WI38 (cell line): ENCODE data around the gene MRPS9.

Experiments
- H3K4me3 ChIP-seq: 2 replicates; pipeline ENCODE4 v1.5.1; 2011; ENCODE audit warnings: low read depth, mild to moderate bottlenecking, control low read depth, low read length
- TF ChIP-seq, protein P1 (sequence below): IDR thresholded peaks from 2 replicates; pipeline ENCODE4 v1.5.1; 2012; ENCODE audit warnings: low read depth, mild to moderate bottlenecking, control low read depth, low read length

The MRPS9 gene

DNA sequence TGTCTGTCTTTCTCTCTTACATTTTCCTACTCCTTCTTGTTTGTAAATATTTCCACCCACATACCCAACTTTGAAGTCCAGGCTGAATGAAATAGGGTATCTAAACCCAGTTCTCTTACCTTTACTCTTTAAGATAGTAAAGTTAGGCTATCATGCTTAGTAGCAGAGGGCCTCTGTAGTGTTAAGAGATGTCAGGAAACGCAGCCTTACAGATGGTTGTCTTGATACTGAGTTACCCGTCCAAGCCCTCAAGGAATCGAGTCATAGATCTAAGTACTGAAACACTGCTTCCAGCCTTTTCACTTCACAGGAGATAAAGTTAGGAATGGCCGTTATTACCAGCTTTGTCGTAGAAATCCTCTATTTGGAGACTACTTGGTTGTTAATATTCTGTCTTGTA, 24.3 kb downstream of the MRPS9 start:
- TF ChIP-seq, protein P1, sequence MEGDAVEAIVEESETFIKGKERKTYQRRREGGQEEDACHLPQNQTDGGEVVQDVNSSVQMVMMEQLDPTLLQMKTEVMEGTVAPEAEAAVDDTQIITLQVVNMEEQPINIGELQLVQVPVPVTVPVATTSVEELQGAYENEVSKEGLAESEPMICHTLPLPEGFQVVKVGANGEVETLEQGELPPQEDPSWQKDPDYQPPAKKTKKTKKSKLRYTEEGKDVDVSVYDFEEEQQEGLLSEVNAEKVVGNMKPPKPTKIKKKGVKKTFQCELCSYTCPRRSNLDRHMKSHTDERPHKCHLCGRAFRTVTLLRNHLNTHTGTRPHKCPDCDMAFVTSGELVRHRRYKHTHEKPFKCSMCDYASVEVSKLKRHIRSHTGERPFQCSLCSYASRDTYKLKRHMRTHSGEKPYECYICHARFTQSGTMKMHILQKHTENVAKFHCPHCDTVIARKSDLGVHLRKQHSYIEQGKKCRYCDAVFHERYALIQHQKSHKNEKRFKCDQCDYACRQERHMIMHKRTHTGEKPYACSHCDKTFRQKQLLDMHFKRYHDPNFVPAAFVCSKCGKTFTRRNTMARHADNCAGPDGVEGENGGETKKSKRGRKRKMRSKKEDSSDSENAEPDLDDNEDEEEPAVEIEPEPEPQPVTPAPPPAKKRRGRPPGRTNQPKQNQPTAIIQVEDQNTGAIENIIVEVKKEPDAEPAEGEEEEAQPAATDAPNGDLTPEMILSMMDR, result no peak
- H3K4me3 ChIP-seq, result no peak overlapping the region

DNA sequence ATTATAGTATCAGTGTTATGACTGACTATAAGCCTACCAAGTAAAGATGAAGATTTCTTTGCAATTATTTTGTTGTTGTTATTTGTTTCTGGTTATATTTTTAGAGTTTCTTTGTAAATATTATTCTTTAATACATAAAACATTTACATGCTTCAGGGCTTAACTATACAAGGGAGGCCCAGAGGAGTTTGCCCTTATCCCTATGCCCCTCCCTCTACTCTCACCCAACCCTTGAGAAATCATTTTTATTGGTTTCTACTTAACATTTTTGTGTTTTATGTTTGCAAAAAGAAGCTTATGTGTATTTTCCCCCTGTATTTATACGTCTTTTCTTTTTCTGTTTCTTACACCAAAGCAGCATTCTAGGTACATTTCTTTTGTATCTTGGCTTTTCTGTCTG, 30.5 kb downstream of the MRPS9 start:
- H3K4me3 ChIP-seq, result no peak overlapping the region
- TF ChIP-seq, protein P1, result no peak

DNA sequence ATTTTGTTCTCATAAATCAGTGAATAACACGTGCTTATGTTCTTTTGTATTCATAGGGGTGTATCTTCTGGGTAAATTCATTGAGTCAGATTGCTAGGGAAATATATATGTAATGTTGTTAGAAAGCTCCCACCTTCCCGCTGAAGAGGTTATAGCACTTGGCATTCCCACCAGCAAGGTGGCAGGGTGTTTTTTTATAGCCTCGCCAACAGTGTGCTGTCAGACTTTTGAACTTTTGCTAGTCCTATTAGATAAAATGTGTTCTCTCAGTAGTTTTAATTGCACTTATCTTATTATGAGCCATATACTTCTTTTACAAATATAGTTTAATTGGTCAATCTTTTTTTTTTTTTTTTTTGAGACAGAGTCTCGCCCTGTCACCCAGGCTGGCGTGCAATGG, 31.0 kb downstream of the MRPS9 start:
- TF ChIP-seq, protein P1, result no peak
- H3K4me3 ChIP-seq, result no peak overlapping the region

DNA sequence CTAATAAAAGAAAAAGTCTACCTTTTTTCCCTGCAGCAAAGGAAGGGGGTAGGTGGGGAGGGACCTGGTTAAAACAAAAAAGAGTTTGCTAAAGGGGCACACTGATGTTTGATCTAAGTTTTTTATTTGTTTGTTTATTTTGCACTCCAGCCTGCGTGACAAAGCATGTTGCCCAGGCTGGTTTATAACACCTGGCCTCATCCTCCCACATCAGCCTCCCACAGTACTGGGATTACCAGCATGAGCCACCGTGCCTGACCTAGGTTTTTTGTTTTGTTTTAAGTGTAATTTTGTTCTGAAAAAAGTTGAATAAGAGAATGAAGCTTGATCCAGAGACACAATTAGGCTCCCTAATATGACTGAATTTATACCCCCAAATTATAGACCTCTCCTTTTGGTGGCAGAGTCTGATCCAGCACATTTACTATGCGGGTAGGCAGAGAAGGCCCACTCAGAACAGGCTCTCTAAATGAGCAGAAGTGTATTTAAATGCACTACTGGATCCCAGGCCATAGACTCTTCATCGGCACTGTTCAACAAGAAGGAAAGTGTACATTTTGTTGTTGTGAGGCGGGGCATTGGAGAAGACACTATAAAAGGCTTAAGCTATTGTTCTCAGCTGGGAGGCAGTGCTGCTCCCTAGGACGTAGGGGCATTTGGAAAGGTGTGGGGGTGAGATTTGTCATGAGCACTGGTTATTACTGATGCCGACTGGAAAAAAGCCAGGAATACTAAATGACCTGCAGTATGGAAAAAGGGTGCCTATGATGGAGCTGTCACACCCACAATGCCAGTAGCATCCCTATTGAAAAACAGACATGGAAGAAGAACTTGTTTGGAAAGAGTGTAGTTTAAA, 32.4 kb downstream of the MRPS9 start:
- H3K4me3 ChIP-seq, result no peak overlapping the region
- TF ChIP-seq, protein P1, result no peak

DNA sequence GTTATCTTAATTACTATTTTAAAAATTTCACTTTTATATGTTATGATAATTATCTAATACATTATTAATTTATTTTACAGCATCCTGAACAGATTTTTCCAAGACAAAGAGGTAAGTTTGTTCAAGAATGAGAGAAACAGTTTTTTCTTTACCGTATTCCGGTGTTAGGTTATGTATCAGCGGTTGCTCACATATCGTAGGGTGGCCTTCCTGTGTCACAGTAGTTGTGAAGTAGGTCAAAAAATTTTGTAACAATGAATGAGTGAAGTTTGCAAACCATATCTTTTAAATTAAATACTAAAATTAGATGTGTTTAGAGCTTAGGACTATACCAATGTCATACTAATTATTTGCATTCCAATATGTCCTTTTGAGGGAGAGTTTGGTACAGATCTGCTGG, 33.5 kb downstream of the MRPS9 start:
- no peak overlapping the region for H3K4me3 ChIP-seq
- TF ChIP-seq, protein P1, result no peak

DNA sequence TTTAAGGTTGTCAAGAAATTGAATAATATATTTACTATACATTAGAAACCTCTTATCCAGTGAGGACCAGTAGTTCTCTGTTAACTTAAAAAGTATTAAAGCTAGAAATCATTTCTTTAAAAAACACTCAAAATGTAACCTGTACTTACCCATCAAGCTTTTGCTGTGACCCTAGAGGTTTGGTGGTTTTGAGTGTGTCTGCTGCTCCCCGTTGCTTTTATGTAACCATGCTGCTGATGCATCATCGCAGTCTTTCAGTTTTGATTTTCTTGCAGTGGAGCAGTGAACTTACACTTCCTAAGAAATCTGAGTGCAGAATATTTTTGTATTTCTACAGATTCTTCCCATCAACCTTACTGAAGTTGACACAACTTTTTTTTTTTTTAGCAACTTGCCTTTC, 34.2 kb downstream of the MRPS9 start:
- TF ChIP-seq, protein P1, result no peak
- no peak overlapping the region for H3K4me3 ChIP-seq

DNA sequence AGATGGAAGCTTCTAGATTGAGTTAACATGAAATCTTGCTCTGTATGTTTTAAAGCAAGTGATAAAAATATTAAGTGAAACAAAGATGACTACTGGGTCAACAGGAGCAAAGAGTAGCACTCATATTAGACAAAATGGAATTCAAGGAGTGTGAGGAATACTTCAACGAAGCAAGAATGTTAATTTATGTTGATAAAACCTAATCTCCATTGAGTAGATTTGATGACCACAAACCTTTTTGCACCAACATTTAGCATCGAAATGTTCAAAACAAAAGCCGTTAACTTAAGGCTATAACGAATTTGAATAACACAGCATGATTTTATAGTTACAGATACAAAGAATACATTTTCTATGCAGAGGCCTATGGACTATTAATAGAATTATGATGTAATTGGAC, 35.7 kb downstream of the MRPS9 start:
- H3K4me3 ChIP-seq, result no peak overlapping the region
- TF ChIP-seq, protein P1, result no peak
